ENCODE results near the gene IER2.
"Not testable (repeated sequence)": the region's sequence is repeated elsewhere in the genome, so short reads cannot be mapped to it uniquely, and the experiment has no call there.

The IER2 gene

DNA sequence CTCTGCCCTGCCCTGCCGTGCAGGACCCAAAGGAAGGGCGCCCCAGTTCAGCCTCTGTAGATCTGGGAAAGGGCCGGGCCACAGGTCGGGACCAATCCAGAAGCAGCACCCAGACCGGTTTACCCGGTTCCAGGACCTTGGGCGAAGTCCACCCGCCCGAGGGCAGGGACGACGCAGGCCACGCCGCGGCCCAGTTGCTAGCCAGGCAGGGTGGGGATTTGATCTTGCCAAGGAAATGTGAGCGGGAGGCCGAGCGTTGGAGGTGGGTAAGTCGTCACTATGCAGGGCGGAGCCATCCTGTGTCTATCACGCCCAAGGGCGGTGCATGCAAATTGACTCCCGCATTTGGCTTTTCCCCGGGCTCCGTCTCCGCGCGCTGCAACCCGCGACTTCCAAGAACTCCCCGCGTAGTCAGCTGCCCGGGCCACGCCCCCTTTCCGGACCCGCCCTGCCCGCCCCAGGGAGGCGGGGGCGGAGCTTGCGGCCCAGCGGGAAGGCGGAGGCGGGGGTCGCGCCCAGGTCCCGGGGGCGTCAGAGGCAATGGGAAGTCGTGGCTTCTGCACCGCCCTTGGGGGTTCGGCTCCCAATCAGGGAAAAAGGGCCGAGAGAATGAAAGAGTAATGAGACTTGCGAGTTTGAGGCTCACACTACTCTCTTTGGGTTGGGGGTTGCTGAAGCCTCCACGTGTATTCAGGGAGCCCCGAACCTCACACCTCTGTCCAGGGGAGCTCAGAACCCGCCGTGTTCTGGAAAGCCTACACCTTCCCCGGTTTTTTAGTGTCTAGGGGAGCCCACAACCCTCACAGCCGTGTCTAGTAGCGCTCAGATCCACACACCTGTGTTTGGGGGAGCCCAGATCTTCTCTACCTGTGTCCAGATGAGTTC lies 12.8 kb downstream of the IER2 start:
- Histone ChIP-seq H3K36me3 (no peaks in the 10 kb centered on the region), H3K27ac (peak overlapping the region; percentile 94), H3K27me3 (no peaks in the 10 kb centered on the region), H3K9me3 (no peaks in the 10 kb centered on the region), H3K4me1 (ENCODE audit: control insufficient read depth in 1 of 2, insufficient read depth in 1 of 2, low read depth in 1 of 2, low read length in 1 of 2) (peaks cover 88 to 96% of the 10 kb centered on the region in 2 experiments), H3K4me3 (ENCODE audit: low read depth in 1 of 2, low read length in 1 of 2) (peak overlapping the region; percentile 55 to 73)
- TF ChIP-seq, protein P1, sequence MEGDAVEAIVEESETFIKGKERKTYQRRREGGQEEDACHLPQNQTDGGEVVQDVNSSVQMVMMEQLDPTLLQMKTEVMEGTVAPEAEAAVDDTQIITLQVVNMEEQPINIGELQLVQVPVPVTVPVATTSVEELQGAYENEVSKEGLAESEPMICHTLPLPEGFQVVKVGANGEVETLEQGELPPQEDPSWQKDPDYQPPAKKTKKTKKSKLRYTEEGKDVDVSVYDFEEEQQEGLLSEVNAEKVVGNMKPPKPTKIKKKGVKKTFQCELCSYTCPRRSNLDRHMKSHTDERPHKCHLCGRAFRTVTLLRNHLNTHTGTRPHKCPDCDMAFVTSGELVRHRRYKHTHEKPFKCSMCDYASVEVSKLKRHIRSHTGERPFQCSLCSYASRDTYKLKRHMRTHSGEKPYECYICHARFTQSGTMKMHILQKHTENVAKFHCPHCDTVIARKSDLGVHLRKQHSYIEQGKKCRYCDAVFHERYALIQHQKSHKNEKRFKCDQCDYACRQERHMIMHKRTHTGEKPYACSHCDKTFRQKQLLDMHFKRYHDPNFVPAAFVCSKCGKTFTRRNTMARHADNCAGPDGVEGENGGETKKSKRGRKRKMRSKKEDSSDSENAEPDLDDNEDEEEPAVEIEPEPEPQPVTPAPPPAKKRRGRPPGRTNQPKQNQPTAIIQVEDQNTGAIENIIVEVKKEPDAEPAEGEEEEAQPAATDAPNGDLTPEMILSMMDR (IDR thresholded peaks at IDR 0.05) = no peak

DNA sequence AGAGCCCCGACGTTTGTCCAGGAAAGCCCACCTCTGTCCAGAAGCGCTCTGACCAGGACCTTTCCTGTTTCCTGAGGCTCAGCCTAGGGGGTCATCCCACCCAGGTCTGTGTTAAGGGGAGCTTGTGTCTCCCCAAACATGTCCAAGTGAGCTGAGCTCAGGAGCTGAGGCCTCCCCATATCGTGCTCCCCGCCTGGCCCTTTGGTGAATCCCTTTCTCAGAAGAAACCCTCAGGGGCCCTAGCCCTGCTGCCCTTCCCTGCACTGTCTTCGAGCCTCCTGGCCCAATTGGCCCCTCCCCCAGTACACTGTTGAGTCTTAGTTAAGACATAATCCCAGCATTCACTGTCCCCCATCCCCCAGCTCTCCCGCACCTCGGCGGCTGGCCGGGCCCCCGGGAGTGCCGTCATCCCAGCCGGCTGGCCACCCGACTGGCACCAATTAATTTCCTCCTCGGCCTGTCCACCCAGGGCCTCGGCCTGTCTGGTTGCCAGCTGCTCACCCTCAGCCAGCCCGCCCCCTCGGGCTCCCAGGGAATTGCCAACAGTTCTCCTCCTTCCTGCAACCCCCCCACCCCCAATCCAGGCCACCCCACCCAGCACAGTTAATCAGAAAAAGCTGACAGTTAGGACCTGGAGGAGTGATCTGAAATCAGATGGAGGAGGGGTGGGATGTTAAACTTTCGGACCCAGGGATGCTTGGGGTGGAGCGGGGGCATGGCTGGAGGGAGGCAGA lies 13.6 kb downstream of the IER2 start:
- H3K27ac ChIP-seq = peak overlapping the region; percentile 94
- TF ChIP-seq, protein P1 (IDR thresholded peaks at IDR 0.05) = no peak
- no peaks in the 10 kb centered on the region for H3K36me3 ChIP-seq
- H3K9me3 ChIP-seq = no peaks in the 10 kb centered on the region
- H3K4me3 ChIP-seq (ENCODE audit: low read depth in 1 of 2, low read length in 1 of 2) = peak overlapping the region; percentile 55 to 73
- no peaks in the 10 kb centered on the region for H3K27me3 ChIP-seq
- peaks cover 88 to 95% of the 10 kb centered on the region in 2 experiments for H3K4me1 ChIP-seq (ENCODE audit: control insufficient read depth in 1 of 2, insufficient read depth in 1 of 2, low read depth in 1 of 2, low read length in 1 of 2)

DNA sequence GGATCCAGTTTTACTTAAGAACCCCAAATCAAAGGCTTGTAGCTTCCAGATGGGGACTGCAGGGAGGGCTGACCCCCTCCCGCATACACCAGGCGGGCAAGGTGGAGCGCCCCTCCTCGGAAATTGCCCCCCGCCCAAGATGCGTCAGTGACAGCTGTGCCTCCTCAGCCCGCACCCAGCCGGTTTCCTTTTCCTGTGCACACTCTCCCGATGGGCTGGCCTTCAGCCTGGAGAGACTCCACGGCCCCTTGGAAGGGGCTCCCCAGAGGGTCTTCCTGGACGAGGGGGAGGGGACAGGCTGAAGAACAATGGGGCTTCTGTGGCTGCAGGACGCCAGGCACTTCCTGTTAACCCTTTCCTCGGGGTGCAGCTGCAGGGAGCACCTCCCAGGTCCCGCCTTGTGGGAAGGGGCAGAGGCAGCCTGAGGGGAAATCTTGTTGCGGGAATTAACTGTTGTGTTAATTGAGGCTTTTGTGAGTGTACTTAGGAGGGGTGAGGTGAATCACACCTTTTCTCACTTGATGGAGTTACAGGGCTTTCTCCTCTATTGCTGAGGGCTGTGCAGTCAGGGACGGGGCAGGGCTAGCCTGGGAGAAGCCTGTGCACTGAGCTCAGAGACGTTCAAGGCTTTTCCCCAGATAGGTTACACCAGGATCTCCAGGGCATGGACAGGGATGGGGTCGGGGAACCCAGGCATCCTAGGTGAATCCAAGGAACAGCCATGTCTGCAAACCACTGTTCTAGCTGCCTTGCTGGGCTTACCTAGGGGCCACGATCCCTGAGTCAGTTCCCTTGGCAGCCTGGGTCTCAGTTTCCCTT lies 14.3 kb downstream of the IER2 start:
- Histone ChIP-seq H3K4me1 (ENCODE audit: control insufficient read depth in 1 of 2, insufficient read depth in 1 of 2, low read depth in 1 of 2, low read length in 1 of 2) (peaks cover 88 to 95% of the 10 kb centered on the region in 2 experiments), H3K4me3 (ENCODE audit: low read depth in 1 of 2, low read length in 1 of 2) (peak overlapping the region; percentile 55 to 73), H3K36me3 (no peaks in the 10 kb centered on the region), H3K27ac (peak overlapping the region; percentile 94), H3K9me3 (no peaks in the 10 kb centered on the region), H3K27me3 (no peaks in the 10 kb centered on the region)
- TF ChIP-seq, protein P1 (IDR thresholded peaks at IDR 0.05) = no peak

DNA sequence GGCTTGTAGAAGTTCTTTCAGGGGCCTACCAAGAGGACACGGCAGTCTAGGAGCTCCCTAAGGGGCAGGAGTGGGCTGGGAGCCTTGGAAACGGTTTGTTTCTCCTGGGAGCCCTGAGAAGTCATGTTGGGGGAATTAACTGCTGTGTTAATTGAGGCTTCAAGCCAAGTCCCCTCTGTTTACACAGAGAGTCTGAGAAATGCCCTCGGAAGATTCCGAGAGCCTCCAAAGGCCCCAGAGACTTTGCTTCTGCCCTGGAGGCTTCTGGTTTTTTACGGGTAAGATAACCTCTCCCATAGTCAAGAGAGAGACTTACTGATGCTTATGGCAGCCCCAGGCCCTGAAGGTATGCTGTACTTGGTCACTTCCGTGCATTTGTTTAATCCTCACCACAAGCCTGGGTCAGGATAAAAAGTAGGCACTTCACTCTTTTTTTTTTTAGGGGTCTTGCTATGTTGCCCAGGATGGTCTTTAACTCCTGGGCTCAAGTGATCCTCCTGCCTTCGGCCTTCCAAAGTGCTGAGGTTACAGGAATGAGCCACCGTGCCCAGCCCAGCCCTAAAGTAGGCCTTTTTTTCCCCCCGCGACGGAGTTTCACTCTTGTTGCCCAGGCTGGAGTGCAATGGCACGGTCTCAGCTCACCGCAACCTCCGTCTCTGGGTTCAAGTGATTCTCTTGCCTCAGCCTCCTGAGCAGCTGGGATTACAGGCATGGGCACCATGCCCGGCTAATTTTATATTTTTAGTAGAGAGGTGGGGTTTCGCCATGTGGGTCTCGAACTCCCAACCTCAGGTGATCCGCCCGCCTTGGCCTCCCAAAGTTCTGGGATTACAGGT lies 15.2 kb downstream of the IER2 start:
- H3K4me3 ChIP-seq (ENCODE audit: low read depth in 1 of 2, low read length in 1 of 2) = peak overlapping the region in 1 of 2 experiments; percentile 55

DNA sequence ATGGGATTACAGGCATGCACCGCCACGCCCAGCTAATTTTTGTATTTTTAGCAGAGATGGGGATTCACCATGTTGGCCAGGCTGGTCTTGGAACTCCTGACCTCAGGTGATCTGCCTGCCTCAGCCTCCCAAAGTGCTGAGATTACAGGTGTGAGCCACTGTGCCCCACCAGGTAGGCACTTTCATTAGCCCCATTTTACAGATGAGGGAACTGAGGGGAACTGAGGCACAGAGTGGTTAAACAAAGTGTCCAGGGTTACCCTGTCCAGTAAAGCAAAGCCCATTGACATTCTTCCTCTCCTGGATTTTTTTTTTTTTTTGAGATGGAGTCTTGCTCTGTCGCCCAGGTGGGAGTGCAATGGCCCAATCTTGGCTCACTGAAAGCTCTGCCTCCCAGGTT lies 15.9 kb downstream of the IER2 start:
- Histone ChIP-seq H3K4me1 (ENCODE audit: control insufficient read depth in 1 of 2, insufficient read depth in 1 of 2, low read depth in 1 of 2, low read length in 1 of 2) (peaks cover 91 to 95% of the 10 kb centered on the region in 2 experiments), H3K4me3 (ENCODE audit: low read depth in 1 of 2, low read length in 1 of 2) (peak overlapping the region in 1 of 2 experiments; percentile 64), H3K27ac (peak overlapping the region; percentile 94)
- not testable (repeated sequence) for H3K9me3 ChIP-seq, H3K36me3 ChIP-seq, H3K27me3 ChIP-seq

More for the DNA sequence above, 15.2 kb downstream of the IER2 start:
- H3K4me1 ChIP-seq (ENCODE audit: control insufficient read depth in 1 of 2, insufficient read depth in 1 of 2, low read depth in 1 of 2, low read length in 1 of 2) = peaks cover 90 to 95% of the 10 kb centered on the region in 2 experiments
- no peaks in the 10 kb centered on the region for H3K9me3 ChIP-seq
- TF ChIP-seq, protein P1 (IDR thresholded peaks at IDR 0.05) = no peak
- H3K27me3 ChIP-seq = no peaks in the 10 kb centered on the region
- H3K27ac ChIP-seq = peak overlapping the region; percentile 94
- peaks cover 4% of the 10 kb centered on the region for H3K36me3 ChIP-seq

Data from neutrophil (primary cell).